HEK293 (cell line): ENCODE results near the gene CCND3.

ENCODE experiments used
- CTCF ChIA-PET: fragments of 350-600 bp; formaldehyde crosslinking; extraction: SDS; loops from one replicate; lab custom pipeline; 2021; ENCODE audit warnings: antibody characterized with exemption; lab: Yijun Ruan, JAX
- POLR2A ChIA-PET: fragments of 300-600 bp; formaldehyde crosslinking; extraction: SDS; loops from one replicate; lab custom pipeline; 2020; ENCODE audit warnings: antibody characterized with exemption, inconsistent platforms; lab: Yijun Ruan, JAX
- H3K27ac ChIP-seq: fragments of 200-500 bp; sonication (Bioruptor generic); 2 replicates; pipeline ENCODE4 v1.5.1; 2014; ENCODE audit warnings: low read depth, low read length, control low read depth, inconsistent platforms; ENCODE audit errors: extremely low read depth
- H3K36me3 ChIP-seq, 2 experiments: fragments of 200-500 bp in 1 of 2; sonication (Bioruptor generic) in 1 of 2; 1 replicate in 1 of 2; 2 replicates in 1 of 2; pipeline ENCODE4 v1.5.1; 2014 to 2017; ENCODE audit warnings: inconsistent platforms in 2 of 2, low read length in 2 of 2; ENCODE audit not compliant: control insufficient read depth in 2 of 2, insufficient read depth in 1 of 2
- H3K4me1 ChIP-seq: fragments of 200-500 bp; sonication (Bioruptor generic); 2 replicates; pipeline ENCODE4 v1.5.1; 2014; ENCODE audit warnings: mild to moderate bottlenecking, low read length, inconsistent platforms; ENCODE audit not compliant: control insufficient read depth, insufficient read depth
- H3K4me3 ChIP-seq: 2 replicates; pipeline ENCODE4 v1.5.1; 2011; ENCODE audit warnings: low read depth, mild to moderate bottlenecking, control low read depth, low read length, moderate library complexity
- H3K9me3 ChIP-seq: fragments of 200-500 bp; sonication (Bioruptor generic); 2 replicates; pipeline ENCODE4 v1.5.1; 2014; ENCODE audit warnings: low read depth, low read length, inconsistent platforms; ENCODE audit not compliant: control insufficient read depth, insufficient read depth
- BCL11A ChIP-seq: fragments of 450-650 bp; formaldehyde crosslinking; IDR thresholded peaks from 2 replicates; pipeline ENCODE4 v1.5.1; 2016; ENCODE audit warnings: low read depth, missing biosample characterization, missing genetic modification characterization
- GLI2 ChIP-seq: fragments of 450-650 bp; formaldehyde crosslinking; IDR thresholded peaks from 2 replicates; pipeline ENCODE4; 2017; ENCODE audit warnings: missing biosample characterization, missing genetic modification characterization, low read depth, borderline replicate concordance
- GLIS1 ChIP-seq: fragments of 450-650 bp; formaldehyde crosslinking; IDR thresholded peaks from 2 replicates; pipeline ENCODE4 v1.5.1; 2016; ENCODE audit warnings: missing biosample characterization, missing genetic modification characterization
- KLF10 ChIP-seq: fragments of 450-650 bp; IDR thresholded peaks from 2 replicates; pipeline ENCODE4 v1.5.1; 2018; ENCODE audit warnings: missing biosample characterization, mild to moderate bottlenecking, missing genetic modification characterization
- KLF8 ChIP-seq: fragments of 450-650 bp; formaldehyde crosslinking; IDR thresholded peaks from 2 replicates; pipeline ENCODE4 v1.5.1; 2016; ENCODE audit warnings: missing biosample characterization, missing genetic modification characterization
- SCRT2 ChIP-seq: fragments of 450-650 bp; formaldehyde crosslinking; IDR thresholded peaks from 2 replicates; pipeline ENCODE4 v1.5.1; 2016; ENCODE audit warnings: missing biosample characterization, missing genetic modification characterization
- ZBTB20 ChIP-seq: fragments of 450-650 bp; formaldehyde crosslinking; IDR thresholded peaks from 2 replicates; pipeline ENCODE4 v1.5.1; 2016; ENCODE audit warnings: missing biosample characterization, missing genetic modification characterization
- ZEB2 ChIP-seq: fragments of 450-650 bp; formaldehyde crosslinking; IDR thresholded peaks from 2 replicates; pipeline ENCODE4 v1.5.1; 2016; ENCODE audit warnings: missing biosample characterization, missing genetic modification characterization
- ZFHX2 ChIP-seq: fragments of 450-650 bp; formaldehyde crosslinking; conservative IDR thresholded peaks from 2 replicates; pipeline ENCODE4 v1.5.1; 2016; ENCODE audit warnings: missing biosample characterization, missing genetic modification characterization
- ZNF155 ChIP-seq: fragments of 450-650 bp; formaldehyde crosslinking; IDR thresholded peaks from 2 replicates; pipeline ENCODE4 v1.5.1; 2016; ENCODE audit warnings: missing biosample characterization, missing genetic modification characterization
- ZNF175 ChIP-seq: fragments of 450-650 bp; formaldehyde crosslinking; IDR thresholded peaks from 2 replicates; pipeline ENCODE4 v1.5.1; 2016; ENCODE audit warnings: missing biosample characterization, missing genetic modification characterization
- ZNF23 ChIP-seq: fragments of 450-650 bp; formaldehyde crosslinking; IDR thresholded peaks from 2 replicates; pipeline ENCODE4 v1.5.1; 2016; ENCODE audit warnings: missing biosample characterization, missing genetic modification characterization, borderline replicate concordance
- ZNF311 ChIP-seq: fragments of 450-650 bp; formaldehyde crosslinking; IDR thresholded peaks from 2 replicates; pipeline ENCODE4 v1.5.1; 2017; ENCODE audit warnings: missing biosample characterization, missing genetic modification characterization, borderline replicate concordance
- ZNF335 ChIP-seq: fragments of 450-650 bp; formaldehyde crosslinking; conservative IDR thresholded peaks from 2 replicates; pipeline ENCODE4 v1.5.1; 2016; ENCODE audit warnings: missing biosample characterization, missing genetic modification characterization
- ZNF354C ChIP-seq: fragments of 450-650 bp; formaldehyde crosslinking; IDR thresholded peaks from 2 replicates; pipeline ENCODE4 v1.5.1; 2016; ENCODE audit warnings: missing biosample characterization, missing genetic modification characterization, low read depth, borderline replicate concordance
- ZNF366 ChIP-seq: fragments of 450-650 bp; formaldehyde crosslinking; conservative IDR thresholded peaks from 2 replicates; pipeline ENCODE4 v1.5.1; 2016; ENCODE audit warnings: missing biosample characterization, missing genetic modification characterization
- ZNF433 ChIP-seq: fragments of 450-650 bp; formaldehyde crosslinking; IDR thresholded peaks from 2 replicates; pipeline ENCODE4 v1.5.1; 2016; ENCODE audit warnings: missing biosample characterization, missing genetic modification characterization, low read depth
- ZNF449 ChIP-seq: fragments of 450-650 bp; formaldehyde crosslinking; IDR thresholded peaks from 2 replicates; pipeline ENCODE4 v1.5.1; 2017; ENCODE audit warnings: missing biosample characterization, mild to moderate bottlenecking, missing genetic modification characterization, moderate library complexity
- ZNF514 ChIP-seq: fragments of 450-650 bp; formaldehyde crosslinking; IDR thresholded peaks from 2 replicates; pipeline ENCODE4 v1.5.1; 2016; ENCODE audit warnings: missing biosample characterization, missing genetic modification characterization
- ZNF521 ChIP-seq: fragments of 450-650 bp; formaldehyde crosslinking; IDR thresholded peaks from 2 replicates; pipeline ENCODE4 v1.5.1; 2017; ENCODE audit warnings: missing biosample characterization, mild to moderate bottlenecking, missing genetic modification characterization
- ZNF548 ChIP-seq: fragments of 450-650 bp; formaldehyde crosslinking; IDR thresholded peaks from 2 replicates; pipeline ENCODE4 v1.5.1; 2016; ENCODE audit warnings: missing biosample characterization, missing genetic modification characterization
- ZNF558 ChIP-seq: fragments of 450-650 bp; formaldehyde crosslinking; IDR thresholded peaks from 2 replicates; pipeline ENCODE4 v1.5.1; 2016; ENCODE audit warnings: missing biosample characterization, missing genetic modification characterization
- ZNF560 ChIP-seq: fragments of 450-650 bp; formaldehyde crosslinking; IDR thresholded peaks from 2 replicates; pipeline ENCODE4 v1.5.1; 2017; ENCODE audit warnings: missing biosample characterization, missing genetic modification characterization, borderline replicate concordance
- ZNF600 ChIP-seq: fragments of 450-650 bp; formaldehyde crosslinking; IDR thresholded peaks from 2 replicates; pipeline ENCODE4 v1.5.1; 2016; ENCODE audit warnings: missing biosample characterization, missing genetic modification characterization
- ZNF621 ChIP-seq: fragments of 450-650 bp; formaldehyde crosslinking; IDR thresholded peaks from 2 replicates; pipeline ENCODE4 v1.5.1; 2017; ENCODE audit warnings: missing biosample characterization, missing genetic modification characterization
- ZNF624 ChIP-seq: fragments of 450-650 bp; formaldehyde crosslinking; IDR thresholded peaks from 2 replicates; pipeline ENCODE4 v1.5.1; 2017; ENCODE audit warnings: missing biosample characterization, missing genetic modification characterization
- ZNF639 ChIP-seq: fragments of 450-650 bp; formaldehyde crosslinking; IDR thresholded peaks from 2 replicates; pipeline ENCODE4 v1.5.1; 2016; ENCODE audit warnings: missing biosample characterization, missing genetic modification characterization
- ZNF837 ChIP-seq: fragments of 450-650 bp; formaldehyde crosslinking; IDR thresholded peaks from 2 replicates; pipeline ENCODE4 v1.5.1; 2016; ENCODE audit warnings: missing biosample characterization, missing genetic modification characterization
- ZXDB ChIP-seq: fragments of 450-650 bp; formaldehyde crosslinking; IDR thresholded peaks from 2 replicates; pipeline ENCODE4 v1.5.1; 2016; ENCODE audit warnings: missing biosample characterization, missing genetic modification characterization
- TF ChIP-seq, protein P1 (sequence below): fragments of 450-650 bp; IDR thresholded peaks from 2 replicates; pipeline ENCODE4 v1.5.1; 2018; ENCODE audit warnings: missing biosample characterization, mild to moderate bottlenecking, missing genetic modification characterization
- TF ChIP-seq, protein P2 (sequence below): fragments of 450-650 bp; formaldehyde crosslinking; IDR thresholded peaks from 2 replicates; pipeline ENCODE4 v1.5.1; 2016; ENCODE audit warnings: missing biosample characterization, missing genetic modification characterization
- TF ChIP-seq, protein P3 (sequence below): fragments of 450-650 bp; formaldehyde crosslinking; optimal IDR thresholded peaks from 2 replicates; pipeline ENCODE3; 2016; ENCODE audit warnings: missing biosample characterization, mild to moderate bottlenecking, missing genetic modification characterization

Gene CCND3

DNA sequence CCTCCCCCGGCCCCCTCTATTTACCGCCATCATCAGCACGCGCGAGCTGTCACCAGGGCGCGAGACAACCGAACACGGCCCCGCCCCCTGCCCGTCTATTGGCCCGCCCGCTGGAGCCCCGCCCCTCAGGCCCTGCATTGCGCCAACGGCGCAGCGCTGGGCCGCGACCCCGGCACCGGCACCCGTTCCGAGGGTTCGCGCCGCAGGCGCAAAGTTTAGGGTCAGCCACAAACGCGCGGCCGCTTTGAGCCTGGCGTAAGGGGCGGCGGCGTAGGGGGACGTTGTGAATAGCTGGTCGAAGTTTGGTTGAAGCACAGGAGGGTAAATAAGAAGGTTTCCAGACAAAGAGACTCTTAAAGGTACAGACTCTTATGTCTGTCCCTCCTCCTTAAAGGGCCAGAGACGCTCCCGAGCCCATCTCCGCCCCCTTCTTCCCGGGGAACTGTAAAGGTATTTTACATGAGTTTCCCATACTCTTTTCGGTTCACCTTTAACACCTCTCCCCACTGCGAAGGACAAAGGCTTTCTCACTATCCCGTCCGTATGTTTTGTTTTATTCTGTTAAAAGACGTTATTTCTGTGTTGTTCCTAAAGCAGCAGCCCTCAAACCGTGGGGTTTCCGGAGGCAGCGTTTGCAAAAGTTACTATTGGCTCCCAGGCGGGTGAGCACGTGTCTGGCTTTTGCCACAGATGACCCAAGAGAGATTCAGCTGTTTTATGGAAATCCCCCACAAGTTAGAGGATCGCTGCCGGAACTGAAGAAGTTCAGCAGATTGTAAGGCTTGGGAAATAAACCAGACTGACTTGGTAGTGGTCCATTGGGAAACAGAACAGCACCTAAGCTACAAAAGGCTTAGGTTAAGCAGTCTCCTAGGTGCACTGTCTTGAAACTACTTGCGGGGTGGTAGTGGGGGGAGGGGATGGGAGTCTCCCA is 46.0 kb downstream of the CCND3 start, which contains the start of gene USP49:
TSS of gene USP49 (minus strand) at position 76 of the 934 bp plus-strand sequence. CDS start 88,392 bp downstream, outside the sequence.
- Histone ChIP-seq H3K4me3 (peak within 1 kb of the TSS; percentile 89), H3K9me3 (no peaks in the 10 kb centered on the region), H3K27ac (peak within 1 kb of the TSS; percentile 61), H3K36me3 (no peaks in the 10 kb centered on the region; a peak in 1 of 3 replicates), H3K4me1 (peaks cover 9% of the 10 kb centered on the region; the same call in 1 of the 2 replicates)
- POLR2A ChIA-PET = interaction anchor here (0.5 to 2.5 kb wide), 15 partner anchors 10 to 431 kb away, joined by 3 to 16 read pairs (median 4); partner anchors contain the start of genes BYSL, CCND3, MED20 and TAF8
- CTCF ChIA-PET = interaction anchor here (0.5 to 2.0 kb wide), 4 partner anchors 26 to 191 kb away, joined by 3 to 17 read pairs (median 6); partner anchors contain the start of genes BYSL, MED20 and TOMM6
- TF ChIP-seq ZBTB20 (tag by site-specific recombination) (peak; percentile 92), ZNF366 (no peak), ZNF175 (tag by site-specific recombination) (no peak), GLIS1 (no peak; the same call in 1 of the 2 replicates), ZNF521 (tag by site-specific recombination) (no peak), ZNF354C (tag by site-specific recombination) (no peak), ZNF514 (no peak), ZEB2 (tag by site-specific recombination) (no peak; the same call in none of the 2 replicates), ZNF624 (tag by site-specific recombination) (no peak), ZNF621 (tag by site-specific recombination) (no peak), BCL11A (no peak), KLF10 (tag by site-specific recombination) (no peak), ZNF560 (tag by site-specific recombination) (no peak), ZNF155 (tag by site-specific recombination) (no peak), ZFHX2 (tag by site-specific recombination) (no peak), SCRT2 (tag by site-specific recombination) (no peak), ZNF548 (tag by site-specific recombination) (no peak), ZNF449 (no peak), GLI2 (no peak), ZXDB (tag by site-specific recombination) (peak; percentile 81), ZNF558 (tag by site-specific recombination) (no peak), ZNF433 (tag by site-specific recombination) (no peak), ZNF639 (no peak), ZNF600 (tag by site-specific recombination) (no peak), ZNF23 (no peak), ZNF335 (tag by site-specific recombination) (peak; percentile 79), KLF8 (tag by site-specific recombination) (peak; percentile 30; the same call in 1 of the 2 replicates), ZNF311 (tag by site-specific recombination) (no peak), ZNF837 (tag by site-specific recombination) (no peak)
- TF ChIP-seq, protein P1, sequence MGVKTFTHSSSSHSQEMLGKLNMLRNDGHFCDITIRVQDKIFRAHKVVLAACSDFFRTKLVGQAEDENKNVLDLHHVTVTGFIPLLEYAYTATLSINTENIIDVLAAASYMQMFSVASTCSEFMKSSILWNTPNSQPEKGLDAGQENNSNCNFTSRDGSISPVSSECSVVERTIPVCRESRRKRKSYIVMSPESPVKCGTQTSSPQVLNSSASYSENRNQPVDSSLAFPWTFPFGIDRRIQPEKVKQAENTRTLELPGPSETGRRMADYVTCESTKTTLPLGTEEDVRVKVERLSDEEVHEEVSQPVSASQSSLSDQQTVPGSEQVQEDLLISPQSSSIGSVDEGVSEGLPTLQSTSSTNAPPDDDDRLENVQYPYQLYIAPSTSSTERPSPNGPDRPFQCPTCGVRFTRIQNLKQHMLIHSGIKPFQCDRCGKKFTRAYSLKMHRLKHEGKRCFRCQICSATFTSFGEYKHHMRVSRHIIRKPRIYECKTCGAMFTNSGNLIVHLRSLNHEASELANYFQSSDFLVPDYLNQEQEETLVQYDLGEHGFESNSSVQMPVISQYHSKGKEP (tag by site-specific recombination) = no peak
- TF ChIP-seq, protein P2, sequence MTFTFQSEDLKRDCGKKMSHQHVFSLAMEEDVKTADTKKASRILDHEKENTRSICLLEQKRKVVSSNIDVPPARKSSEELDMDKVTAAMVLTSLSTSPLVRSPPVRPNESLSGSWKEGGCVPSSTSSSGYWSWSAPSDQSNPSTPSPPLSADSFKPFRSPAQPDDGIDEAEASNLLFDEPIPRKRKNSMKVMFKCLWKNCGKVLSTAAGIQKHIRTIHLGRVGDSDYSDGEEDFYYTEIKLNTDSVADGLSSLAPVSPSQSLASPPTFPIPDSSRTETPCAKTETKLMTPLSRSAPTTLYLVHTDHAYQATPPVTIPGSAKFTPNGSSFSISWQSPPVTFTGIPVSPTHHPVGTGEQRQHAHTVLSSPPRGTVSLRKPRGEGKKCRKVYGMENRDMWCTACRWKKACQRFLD = no peak
- TF ChIP-seq, protein P3, sequence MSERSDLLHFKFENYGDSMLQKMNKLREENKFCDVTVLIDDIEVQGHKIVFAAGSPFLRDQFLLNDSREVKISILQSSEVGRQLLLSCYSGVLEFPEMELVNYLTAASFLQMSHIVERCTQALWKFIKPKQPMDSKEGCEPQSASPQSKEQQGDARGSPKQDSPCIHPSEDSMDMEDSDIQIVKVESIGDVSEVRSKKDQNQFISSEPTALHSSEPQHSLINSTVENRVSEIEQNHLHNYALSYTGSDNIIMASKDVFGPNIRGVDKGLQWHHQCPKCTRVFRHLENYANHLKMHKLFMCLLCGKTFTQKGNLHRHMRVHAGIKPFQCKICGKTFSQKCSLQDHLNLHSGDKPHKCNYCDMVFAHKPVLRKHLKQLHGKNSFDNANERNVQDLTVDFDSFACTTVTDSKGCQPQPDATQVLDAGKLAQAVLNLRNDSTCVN (tag by site-specific recombination) = peak; percentile 83
